ENCODE results near the gene FGF4.

The FGF4 gene, protein sequence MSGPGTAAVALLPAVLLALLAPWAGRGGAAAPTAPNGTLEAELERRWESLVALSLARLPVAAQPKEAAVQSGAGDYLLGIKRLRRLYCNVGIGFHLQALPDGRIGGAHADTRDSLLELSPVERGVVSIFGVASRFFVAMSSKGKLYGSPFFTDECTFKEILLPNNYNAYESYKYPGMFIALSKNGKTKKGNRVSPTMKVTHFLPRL

DNA sequence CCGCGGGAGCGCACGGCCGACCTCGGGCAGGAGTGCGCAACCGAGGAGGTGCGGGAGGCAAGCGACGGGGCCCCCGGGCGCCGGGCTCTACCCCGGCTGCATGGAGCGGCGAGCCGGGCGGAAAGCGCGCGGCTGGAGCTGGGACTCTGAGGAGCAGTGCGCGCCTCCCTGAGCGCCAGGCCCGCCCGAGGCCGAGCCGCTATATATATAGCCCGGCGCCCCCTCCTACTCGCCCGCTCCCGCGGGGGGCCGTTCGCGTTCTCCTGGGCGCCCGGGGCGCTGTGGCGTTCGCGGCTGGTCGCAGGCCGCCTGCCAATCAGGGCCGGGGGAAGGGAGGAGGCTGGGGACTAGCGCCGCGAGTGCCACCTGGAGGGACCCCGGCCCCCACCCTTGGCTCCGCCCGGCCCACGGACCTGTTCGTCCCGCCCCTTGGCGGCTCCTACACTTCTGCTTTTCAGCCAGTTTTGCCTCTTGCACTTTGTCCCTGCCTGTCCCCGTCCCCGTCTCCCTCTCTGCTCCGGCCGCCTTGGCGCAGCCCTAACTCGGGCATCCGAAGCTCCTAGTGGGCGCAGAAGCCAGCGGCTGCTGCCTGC, at the start of gene FGF4:
Gene FGF4, minus strand, starts transcription at position 179 of the 593 bp plus-strand sequence. CDS start 257 bp downstream, outside the sequence.
- DNase-seq: no peak

DNA sequence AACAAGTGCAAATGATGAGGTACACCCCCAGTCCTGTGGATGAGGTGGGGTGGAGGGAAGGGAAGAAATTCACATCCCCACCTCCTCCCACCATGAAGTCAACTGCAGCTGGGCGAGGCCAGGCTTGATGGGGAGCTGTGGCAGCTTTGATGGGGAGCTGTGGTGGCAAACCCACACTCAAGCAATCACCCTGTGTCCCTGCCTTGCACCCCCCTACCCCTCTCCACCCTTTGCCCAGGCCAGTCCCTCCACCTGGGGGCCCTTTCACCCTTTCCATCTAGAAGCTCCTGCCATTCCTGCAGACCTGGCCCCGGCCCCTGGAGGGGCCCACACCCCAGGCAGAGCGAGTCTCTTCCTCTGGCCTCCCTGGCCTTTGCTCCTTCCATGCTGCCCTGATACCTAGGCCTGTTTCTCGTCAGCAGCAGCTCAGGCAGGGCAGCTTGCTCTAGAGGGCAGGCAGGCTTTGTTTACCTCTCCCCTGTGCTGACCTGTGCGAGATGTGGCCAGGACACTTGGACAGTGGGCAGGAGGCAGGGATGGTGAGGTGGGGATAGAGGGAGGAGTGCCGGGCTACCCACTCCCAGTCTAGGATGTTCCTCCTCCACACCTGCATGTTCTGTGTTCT, 48.6 kb upstream of the FGF4 start:
- DNase-seq: no peak

DNA sequence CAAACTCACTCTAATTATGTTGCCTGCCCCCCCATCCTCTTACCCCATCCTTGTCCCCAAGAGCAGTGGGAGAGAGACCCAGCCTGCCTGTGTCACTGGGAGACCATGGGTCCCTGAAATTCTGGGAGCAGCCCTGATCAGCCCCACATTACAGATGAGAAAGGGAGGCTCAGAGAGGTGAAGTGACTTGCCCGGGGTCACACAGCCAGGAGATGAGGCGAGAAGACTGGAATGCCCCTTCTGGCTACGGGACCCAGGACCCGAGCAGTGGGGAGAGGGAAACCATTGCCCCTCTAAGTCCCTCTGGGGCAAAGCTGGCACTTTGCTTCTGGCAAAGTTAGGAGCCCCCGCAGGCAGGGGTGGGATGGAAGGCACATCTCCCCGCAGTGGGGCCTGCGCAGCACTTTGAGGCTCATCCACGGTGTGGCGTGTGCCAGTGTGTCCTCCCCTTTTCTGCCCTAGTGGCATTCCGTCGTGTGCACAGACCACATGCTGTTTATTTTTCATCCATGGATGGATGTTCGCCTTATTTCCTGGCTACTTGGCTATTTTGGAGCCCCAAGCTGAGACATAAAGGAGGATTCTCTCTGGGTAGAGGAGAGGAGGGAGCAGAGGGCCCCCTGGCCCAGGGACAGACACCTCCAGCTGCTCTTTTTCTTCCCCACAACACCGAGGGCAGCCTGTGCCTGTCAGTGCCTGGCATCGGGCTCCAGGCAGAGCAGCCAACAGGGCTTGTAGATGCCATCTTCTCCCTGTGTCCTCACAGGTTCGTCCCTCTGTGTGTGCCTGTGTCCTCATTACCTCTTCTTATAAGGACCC, 47.7 kb upstream of the FGF4 start:
- no peak for DNase-seq

DNA sequence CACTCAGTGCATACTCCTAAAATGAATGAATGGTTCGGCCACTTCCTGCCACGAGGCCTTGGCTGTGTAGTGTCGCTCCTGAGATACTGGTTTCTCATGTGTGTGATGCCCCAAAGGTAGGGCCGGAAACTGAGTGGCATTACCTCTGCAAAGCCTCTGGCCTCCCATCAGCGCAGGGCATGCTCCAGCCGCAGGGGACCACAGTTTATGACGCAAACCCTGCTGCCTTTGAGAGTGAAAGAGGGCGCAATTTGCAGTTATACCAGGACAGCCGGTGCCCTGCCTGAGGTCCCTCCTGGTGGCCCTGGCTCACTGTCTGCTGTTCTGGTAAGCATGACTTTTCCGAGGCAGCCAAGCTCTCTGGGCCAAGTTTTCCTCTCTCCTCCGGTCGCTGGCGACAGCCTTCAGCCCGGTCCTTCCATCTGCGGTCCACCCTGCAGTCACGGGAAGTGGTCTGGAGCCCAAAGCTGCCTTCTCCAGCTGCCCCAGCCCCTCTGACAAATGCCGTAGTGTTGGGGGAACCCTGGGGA, 46.4 kb upstream of the FGF4 start:
- no peak for DNase-seq

DNA sequence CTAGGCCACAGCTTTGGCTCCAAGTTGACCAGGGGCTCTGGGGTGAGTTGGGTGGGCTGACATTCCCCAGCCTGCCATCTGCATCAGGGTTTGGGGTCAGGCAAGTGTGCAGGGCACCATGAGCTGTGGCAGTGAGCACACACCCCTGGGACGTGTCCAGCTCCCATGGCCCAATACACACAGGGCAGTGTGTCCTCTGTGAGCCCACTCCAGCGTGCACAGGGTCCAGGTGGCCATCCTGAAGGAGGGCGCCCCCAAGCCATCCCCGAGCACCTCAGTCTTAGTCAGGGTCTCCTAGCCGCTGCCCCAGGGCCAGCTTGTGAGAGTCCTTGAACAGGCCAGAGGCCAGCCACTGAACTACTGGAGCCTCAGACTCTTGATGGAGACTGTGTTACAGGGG, 45.3 kb upstream of the FGF4 start:
- DNase-seq: no peak

DNA sequence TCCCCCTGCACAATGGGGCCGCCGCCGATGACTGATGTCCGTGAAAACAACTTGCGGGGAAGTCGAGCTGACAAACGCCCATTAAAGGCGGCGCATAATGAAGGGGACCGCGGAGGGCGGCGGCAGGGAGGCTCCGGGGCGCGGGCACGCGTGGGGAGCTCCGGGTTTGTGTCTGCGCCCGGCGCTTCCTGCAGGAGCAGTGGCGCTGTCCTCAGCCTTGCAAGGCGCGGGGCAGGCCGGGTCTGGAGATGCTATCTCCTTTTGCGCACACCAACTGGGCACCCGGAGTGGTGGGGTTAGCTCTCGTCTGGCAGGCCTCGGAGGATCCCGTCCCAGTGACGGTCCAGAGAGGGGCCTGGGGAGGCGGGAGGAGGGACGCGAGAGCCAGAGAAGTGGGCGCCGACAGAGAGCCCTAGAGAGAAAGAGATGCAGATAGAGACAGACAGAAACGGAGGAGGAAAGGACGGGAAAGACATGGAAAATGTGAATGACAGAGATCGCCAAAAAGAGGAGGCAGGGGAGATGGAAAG, 44.5 kb upstream of the FGF4 start:
- DNase-seq: no peak

DNA sequence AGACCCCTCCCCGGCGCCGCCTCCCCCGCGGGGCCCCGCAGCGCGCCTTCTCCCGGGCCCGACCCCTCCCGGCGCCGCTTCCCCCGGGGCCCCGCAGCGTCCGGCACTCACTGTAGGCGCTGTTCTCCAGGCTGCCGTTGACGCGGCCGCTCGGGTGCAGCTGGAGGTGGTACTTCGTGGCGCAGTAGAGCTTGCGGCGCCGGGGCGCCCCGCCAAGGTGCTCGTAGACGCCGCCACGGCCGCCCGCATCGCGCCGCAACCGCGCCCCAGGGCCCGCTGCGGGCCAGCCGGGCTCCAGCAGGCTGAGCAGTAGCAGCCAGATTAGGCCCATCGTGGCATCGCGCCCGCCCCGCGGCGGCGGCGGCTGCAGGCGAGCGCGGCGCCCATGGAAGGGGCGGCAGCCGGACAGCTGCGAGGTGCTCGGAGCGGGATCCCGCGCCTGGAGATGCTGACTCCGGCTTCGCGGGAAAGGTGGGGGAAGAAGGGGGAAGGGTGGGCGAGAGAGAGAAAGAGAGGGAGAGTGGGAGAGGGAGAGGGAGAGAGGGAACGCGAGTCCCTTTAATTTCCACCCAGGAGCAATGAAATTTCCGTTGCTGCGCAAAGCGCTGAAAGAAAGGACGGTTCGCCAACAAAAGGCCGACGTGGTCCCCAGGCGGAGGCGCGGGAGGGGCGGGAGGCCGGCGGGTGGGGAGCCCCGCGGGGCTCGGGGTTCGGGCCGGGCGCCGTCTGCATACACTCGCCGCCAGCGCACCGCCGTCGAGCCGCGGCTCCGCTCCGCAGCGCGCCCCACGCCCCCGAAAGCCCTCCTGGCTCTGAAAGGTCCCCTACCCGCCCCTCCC, 43.7 kb upstream of the FGF4 start, which contains the start of gene FGF3:
Gene FGF3, minus strand, starts transcription at position 814 of the 839 bp plus-strand sequence. Its CDS starts 483 bp downstream, at position 331.
- no peak for DNase-seq

DNA sequence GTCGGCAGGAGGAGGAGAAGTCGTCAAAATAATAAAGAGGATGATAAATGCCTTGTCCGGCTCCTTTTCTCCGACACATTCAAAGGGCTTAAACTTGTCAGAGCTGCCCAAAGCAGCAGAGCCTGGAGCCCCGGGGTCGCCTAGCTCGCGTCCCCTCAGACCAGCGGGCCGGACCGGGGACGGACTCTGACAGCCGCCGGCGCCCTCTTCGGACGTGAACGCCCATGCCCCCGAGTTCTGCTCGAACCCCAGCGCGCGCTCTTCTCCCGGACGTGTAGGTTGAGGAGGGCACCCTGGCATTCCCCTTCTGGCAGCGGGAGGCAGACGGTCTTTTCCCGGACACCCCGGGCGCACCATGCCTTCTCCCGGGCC, 43.1 kb upstream of the FGF4 start:
- no peak for DNase-seq

DNA sequence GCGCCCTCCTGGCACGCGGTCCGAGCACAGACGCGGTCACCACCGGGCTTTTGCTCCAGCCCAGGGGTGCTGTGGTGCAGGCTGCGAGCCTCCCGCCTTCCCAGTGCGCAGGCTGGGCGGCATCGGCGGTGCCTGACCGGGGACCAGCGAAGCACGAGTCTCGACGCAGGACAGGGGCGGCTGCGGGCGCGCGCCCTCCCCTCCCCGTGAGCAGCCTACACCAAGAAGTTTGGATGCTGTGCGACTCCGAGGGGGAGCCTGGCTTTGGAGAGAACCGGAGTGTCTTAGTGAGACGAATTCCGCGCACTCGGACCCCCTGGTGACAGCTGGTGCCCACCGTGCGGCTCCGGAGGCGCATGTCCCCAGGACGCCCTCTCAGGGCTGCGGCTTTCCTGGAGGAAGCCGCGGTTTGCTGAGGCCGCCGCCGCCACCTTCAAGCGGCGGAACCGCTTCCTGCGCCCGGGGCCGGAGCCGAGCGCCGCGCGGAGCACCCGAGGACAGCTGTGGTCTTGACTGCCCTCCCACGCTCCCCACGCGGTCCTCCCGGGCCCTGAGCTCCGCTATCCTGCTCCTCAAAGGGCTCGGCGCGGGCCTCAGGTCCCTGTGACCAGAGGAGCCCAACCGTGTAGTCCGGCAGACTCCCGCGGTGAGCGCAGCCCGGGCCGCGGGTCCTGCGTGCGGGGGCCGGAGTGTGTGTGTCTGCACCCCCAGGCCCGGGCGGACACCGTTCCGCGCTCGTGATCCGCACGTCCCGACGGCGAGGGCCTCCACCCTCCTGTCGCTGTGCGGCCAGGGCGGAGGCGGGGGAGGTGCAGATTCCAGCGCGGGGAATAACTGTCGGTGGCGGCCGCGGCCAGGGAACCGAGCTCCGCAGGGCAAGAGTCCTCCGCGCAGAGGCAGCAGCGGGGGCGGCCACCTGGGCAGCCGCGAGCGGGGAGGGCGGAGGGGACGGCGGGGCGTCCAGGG, 42.4 kb upstream of the FGF4 start:
- DNase-seq: no peak

DNA sequence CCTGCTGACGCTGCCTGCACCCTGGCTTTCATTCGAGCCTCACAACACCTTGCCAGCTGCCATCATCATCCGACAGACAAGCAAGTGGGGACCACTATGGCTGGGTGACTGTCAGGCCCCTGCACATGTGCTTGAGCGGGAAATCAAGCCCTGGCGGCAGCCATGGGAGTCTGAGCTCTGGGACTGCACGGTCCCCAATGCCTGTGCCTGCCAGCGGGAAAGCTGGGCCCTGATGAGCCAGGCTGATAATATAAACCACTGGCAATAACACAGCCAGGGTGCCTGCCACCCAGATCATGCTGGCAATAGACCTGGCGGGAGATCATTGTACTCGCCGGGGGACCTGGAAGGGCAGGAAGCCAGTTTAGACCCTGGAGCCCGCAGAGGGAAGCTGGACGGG, 41.5 kb upstream of the FGF4 start:
- DNase-seq: no peak

DNA sequence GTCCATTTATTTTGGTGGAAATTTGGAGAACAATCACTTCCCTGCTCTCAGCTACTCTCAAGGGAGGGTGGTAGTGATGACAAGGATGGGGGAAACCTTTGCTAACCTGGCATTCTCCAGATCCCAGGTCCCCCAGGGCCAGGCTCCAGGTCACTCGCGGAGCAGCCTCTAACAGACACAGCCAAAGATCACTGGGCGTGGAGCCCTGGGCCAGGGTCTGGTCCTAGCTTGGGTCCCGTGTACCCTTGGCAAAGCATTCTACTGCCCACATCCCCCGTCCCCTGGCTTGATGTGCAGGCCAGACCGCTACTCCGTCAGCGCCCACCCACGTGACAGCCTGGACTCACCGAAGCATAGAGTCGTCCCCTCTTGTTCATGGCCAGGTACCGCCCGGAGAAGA, 40.8 kb upstream of the FGF4 start:
- no peak for DNase-seq

DNA sequence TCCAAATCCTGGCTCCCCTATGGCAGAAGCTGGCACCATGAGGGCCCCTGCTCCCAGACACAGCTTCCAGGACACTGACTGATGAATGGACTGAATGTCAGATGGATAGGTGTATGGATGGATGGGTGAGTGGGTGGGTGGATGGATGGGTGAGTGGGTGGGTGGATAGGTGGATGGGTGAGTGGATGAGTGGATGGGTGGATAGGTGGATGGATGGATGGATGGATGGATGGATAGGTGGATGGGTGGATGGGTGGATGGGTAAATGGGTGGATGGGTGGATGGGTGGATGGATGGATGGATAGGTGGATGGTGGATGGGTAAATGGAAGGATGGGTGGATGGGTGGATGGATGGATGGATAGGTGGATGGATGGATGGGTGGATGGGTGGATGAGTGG, 39.8 kb upstream of the FGF4 start:
- DNase-seq: no peak

DNA sequence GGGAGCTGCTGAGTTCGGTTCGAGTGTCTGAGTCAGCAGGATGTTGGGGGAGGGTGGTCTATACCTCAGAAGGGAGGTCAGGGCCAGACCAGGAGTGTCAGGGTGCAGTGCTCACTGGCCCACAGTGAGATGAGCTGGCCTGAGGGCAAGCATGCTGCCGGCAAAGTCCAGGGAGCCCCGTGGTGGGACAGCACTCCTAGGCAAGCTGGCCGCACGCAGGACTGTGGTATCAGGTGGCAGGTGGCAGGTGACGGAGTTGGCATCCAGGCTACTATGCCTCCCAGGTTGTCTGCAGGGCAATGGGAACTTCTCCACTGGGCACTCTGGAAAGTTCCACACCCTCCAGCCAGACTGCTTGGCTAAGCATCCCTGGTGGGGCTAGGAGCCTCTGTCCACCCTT, 39.3 kb upstream of the FGF4 start:
- no peak for DNase-seq

DNA sequence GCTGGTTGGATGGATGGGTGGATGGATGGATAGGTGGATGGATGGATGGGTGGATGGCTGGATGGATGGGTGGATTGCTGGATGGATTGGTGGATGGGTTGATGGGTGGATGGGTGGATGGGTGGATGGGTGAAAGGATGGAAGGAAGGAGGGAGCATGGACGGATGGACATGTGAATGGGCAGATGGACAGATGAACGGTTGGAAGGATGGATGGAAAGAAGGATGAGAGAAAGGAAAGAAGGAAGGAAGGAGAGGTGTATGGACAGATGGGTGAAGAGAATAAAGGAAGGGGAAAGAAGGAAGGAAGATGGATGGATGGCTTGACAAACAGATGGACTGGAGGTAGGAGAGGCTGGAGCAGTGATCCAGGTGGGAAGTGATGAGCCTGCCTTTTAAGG, 38.7 kb upstream of the FGF4 start:
- no peak for DNase-seq

DNA sequence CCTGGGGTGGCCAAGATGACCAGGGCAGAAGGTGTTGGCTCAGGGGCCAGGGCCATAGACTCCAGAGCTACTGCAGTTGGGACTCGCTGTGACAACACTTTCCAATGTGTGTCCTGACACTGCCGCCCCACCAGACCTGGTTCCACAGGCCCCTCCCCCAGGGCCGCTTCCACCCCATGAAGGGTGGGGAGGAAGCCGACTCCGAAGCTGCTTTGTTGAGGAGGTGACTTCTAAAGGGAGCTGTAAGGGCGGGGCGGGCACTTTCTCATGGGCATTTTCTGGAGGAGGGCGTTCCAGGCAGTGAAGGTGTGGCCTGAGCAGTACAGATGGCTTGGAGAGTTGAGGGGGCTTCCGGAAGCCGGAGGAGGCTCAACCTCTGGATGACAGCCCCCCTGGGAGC, 37.8 kb upstream of the FGF4 start:
- no peak for DNase-seq

DNA sequence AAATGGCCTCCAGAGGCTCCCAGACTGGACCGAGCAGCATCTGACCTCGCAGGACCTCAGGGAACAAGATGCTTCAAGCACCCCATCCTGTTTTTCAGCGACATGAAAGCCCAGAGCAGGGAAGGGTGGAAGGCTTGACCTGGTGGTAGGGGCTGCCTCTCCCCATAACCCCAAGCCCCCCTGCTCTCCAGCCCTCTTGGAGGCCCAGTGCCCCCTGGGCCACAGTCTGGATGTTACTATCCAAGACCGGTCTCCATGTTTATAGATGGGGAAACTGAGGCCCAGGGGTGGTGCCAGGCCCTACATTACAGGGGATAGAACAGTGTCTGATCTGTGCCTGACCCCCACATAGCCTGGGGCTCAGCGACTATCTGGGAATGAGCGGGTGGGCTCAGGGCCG, 37.1 kb upstream of the FGF4 start:
- DNase-seq: no peak

DNA sequence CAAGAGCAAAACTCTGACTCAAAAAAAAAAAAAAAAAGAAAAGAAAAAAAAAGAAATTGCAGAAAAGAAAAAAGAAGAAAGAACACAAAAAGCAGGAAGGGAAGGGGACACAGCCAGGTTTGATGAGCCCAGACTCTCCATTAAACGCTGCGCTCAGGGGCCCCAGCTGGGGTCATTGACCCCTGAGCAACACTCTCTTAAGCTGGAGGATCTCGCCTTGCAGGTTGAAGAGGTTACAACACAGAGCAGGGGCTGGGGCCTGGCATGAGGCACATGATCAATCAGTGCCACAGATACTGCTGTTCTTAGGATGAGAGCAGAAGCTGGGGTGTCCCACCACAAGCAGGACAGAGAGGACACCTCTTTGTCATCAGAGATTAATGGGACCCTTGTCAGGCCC, 36.3 kb upstream of the FGF4 start:
- DNase-seq: no peak

DNA sequence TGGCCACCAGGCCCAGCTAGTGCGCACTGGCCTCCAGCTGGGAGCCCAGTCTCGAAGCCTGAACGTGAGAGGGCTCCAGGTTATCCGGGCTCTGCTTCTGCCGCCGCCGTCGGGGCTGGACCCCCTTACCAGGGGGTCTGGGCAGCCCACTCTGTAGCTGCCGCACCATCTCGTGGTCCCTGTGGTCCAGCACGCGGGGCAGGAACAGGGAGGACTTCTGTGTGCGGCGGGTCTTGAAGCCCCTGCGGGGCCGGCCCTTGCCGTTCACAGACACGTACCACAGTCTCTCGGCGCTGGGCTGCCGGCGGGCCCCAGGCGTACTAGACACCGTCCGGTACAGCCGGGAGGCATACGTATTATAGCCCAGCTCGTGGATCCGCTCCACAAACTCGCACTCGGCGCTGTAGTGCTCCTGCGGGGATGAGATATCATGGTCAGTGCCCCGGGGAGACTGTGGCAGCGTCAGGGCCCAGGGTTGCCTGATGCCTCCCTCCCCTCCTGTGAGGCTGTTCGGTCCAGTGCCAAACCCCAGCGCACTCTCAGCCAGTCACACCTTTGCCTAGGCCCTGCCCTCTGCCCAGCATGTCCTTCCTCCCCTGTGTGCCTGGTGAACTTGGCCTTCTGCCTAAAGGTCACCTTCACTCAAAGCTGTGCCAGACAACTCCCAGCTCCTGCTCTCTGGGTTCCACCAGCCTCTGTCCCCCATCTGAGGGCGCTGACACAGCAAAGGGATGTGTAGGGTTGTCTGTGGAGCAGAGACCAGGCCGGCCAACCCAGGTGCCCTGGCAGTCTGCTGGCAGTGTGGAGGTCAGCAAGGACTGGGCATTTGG, 35.4 kb upstream of the FGF4 start:
- DNase-seq: no peak

DNA sequence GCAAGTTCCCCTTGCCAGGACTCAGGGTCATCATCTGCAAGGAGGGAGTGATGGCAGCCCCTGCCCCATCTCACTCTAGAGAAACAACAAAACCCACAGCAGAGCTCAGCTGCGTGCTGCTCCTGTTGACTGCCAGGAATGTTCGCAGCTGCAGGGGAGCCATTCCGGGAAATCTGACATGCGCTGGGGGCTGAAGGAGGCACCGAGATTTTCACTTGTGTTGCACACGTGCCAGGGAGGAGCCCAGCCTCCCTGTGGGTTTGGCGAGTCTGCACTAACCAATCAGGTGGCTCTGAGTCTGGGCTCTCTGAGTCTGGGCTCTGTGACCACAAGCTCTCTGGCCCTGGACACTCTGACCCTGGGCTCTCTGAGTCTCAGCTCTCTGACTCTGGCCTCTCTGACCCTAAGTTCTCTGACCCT, 33.5 kb upstream of the FGF4 start:
- no peak for DNase-seq

All from NCI-H226 (cell line).